HEK293 (cell line): ENCODE measurements around the gene AP3B1.

Experiments
- CTCF ChIA-PET: fragments of 350-600 bp; formaldehyde crosslinking; extraction: SDS; loops from one replicate; lab custom pipeline; 2021; ENCODE audit warnings: antibody characterized with exemption; lab: Yijun Ruan, JAX
- POLR2A ChIA-PET: fragments of 300-600 bp; formaldehyde crosslinking; extraction: SDS; loops from one replicate; lab custom pipeline; 2020; ENCODE audit warnings: antibody characterized with exemption, inconsistent platforms; lab: Yijun Ruan, JAX
- H3K27ac ChIP-seq: fragments of 200-500 bp; sonication (Bioruptor generic); 2 replicates; pipeline ENCODE4 v1.5.1; 2014; ENCODE audit warnings: low read depth, low read length, control low read depth, inconsistent platforms; ENCODE audit errors: extremely low read depth
- H3K36me3 ChIP-seq, 2 experiments: fragments of 200-500 bp in 1 of 2; sonication (Bioruptor generic) in 1 of 2; 1 replicate in 1 of 2; 2 replicates in 1 of 2; pipeline ENCODE4 v1.5.1; 2014 to 2017; ENCODE audit warnings: inconsistent platforms in 2 of 2, low read length in 2 of 2; ENCODE audit not compliant: control insufficient read depth in 2 of 2, insufficient read depth in 1 of 2
- H3K4me1 ChIP-seq: fragments of 200-500 bp; sonication (Bioruptor generic); 2 replicates; pipeline ENCODE4 v1.5.1; 2014; ENCODE audit warnings: mild to moderate bottlenecking, low read length, inconsistent platforms; ENCODE audit not compliant: control insufficient read depth, insufficient read depth
- H3K4me3 ChIP-seq: 2 replicates; pipeline ENCODE4 v1.5.1; 2011; ENCODE audit warnings: low read depth, mild to moderate bottlenecking, control low read depth, low read length, moderate library complexity
- H3K9me3 ChIP-seq: fragments of 200-500 bp; sonication (Bioruptor generic); 2 replicates; pipeline ENCODE4 v1.5.1; 2014; ENCODE audit warnings: low read depth, low read length, inconsistent platforms; ENCODE audit not compliant: control insufficient read depth, insufficient read depth
- HOXA7 ChIP-seq: sonication (generic); formaldehyde crosslinking; IDR thresholded peaks from 2 replicates; pipeline ENCODE4 v1.8.1; 2022; ENCODE audit warnings: missing genetic modification reagents, borderline replicate concordance
- KLF8 ChIP-seq: fragments of 450-650 bp; formaldehyde crosslinking; IDR thresholded peaks from 2 replicates; pipeline ENCODE4 v1.5.1; 2016; ENCODE audit warnings: missing biosample characterization, missing genetic modification characterization
- ZFHX2 ChIP-seq: fragments of 450-650 bp; formaldehyde crosslinking; conservative IDR thresholded peaks from 2 replicates; pipeline ENCODE4 v1.5.1; 2016; ENCODE audit warnings: missing biosample characterization, missing genetic modification characterization
- ZFP41 ChIP-seq: fragments of 450-650 bp; formaldehyde crosslinking; IDR thresholded peaks from 2 replicates; pipeline ENCODE4 v1.5.1; 2016; ENCODE audit warnings: missing biosample characterization, missing genetic modification characterization, borderline replicate concordance
- ZFP69B ChIP-seq: fragments of 450-650 bp; formaldehyde crosslinking; IDR thresholded peaks from 2 replicates; pipeline ENCODE4 v1.5.1; 2016; ENCODE audit warnings: missing biosample characterization, missing genetic modification characterization
- ZNF112 ChIP-seq: fragments of 450-650 bp; formaldehyde crosslinking; IDR thresholded peaks from 2 replicates; pipeline ENCODE4 v1.5.0; 2017; ENCODE audit warnings: missing biosample characterization, missing genetic modification characterization
- ZNF140 ChIP-seq: fragments of 450-650 bp; formaldehyde crosslinking; IDR thresholded peaks from 2 replicates; pipeline ENCODE4 v1.5.1; 2016; ENCODE audit warnings: missing biosample characterization, missing genetic modification characterization
- ZNF146 ChIP-seq: fragments of 450-650 bp; formaldehyde crosslinking; IDR thresholded peaks from 2 replicates; pipeline ENCODE4 v1.5.1; 2016; ENCODE audit warnings: missing biosample characterization, missing genetic modification characterization
- ZNF239 ChIP-seq: fragments of 450-650 bp; formaldehyde crosslinking; IDR thresholded peaks from 2 replicates; pipeline ENCODE4 v1.5.1; 2016; ENCODE audit warnings: missing biosample characterization, missing genetic modification characterization
- ZNF248 ChIP-seq: fragments of 450-650 bp; formaldehyde crosslinking; IDR thresholded peaks from 2 replicates; pipeline ENCODE4 v1.5.1; 2017; ENCODE audit warnings: missing biosample characterization, missing genetic modification characterization
- ZNF266 ChIP-seq: fragments of 450-650 bp; formaldehyde crosslinking; IDR thresholded peaks from 2 replicates; pipeline ENCODE4 v1.5.1; 2016; ENCODE audit warnings: missing biosample characterization, missing genetic modification characterization, low read depth
- ZNF324 ChIP-seq: fragments of 450-650 bp; formaldehyde crosslinking; IDR thresholded peaks from 2 replicates; pipeline ENCODE4 v1.5.1; 2016; ENCODE audit warnings: missing biosample characterization, missing genetic modification characterization
- ZNF354C ChIP-seq: fragments of 450-650 bp; formaldehyde crosslinking; IDR thresholded peaks from 2 replicates; pipeline ENCODE4 v1.5.1; 2016; ENCODE audit warnings: missing biosample characterization, missing genetic modification characterization, low read depth, borderline replicate concordance
- ZNF473 ChIP-seq: fragments of 450-650 bp; formaldehyde crosslinking; IDR thresholded peaks from 2 replicates; pipeline ENCODE4 v1.5.1; 2017; ENCODE audit warnings: missing biosample characterization, missing genetic modification characterization
- ZNF555 ChIP-seq: fragments of 450-650 bp; formaldehyde crosslinking; conservative IDR thresholded peaks from 2 replicates; pipeline ENCODE4 v1.5.1; 2017; ENCODE audit warnings: missing biosample characterization, mild to moderate bottlenecking, missing genetic modification characterization, inconsistent platforms
- ZNF837 ChIP-seq: fragments of 450-650 bp; formaldehyde crosslinking; IDR thresholded peaks from 2 replicates; pipeline ENCODE4 v1.5.1; 2016; ENCODE audit warnings: missing biosample characterization, missing genetic modification characterization
- ZNF843 ChIP-seq: fragments of 450-650 bp; formaldehyde crosslinking; IDR thresholded peaks from 2 replicates; pipeline ENCODE4 v1.5.1; 2016; ENCODE audit warnings: missing biosample characterization, missing genetic modification characterization
- TF ChIP-seq, protein P1 (sequence below): fragments of 450-650 bp; formaldehyde crosslinking; IDR thresholded peaks from 2 replicates; pipeline ENCODE4 v1.5.1; 2016; ENCODE audit warnings: missing biosample characterization, missing genetic modification characterization
- TF ChIP-seq, protein P2 (sequence below): fragments of 450-650 bp; formaldehyde crosslinking; IDR thresholded peaks from 2 replicates; pipeline ENCODE4; 2016; ENCODE audit warnings: missing biosample characterization, missing genetic modification characterization
- TF ChIP-seq, protein P3 (sequence below): fragments of 450-650 bp; formaldehyde crosslinking; IDR thresholded peaks from 2 replicates; pipeline ENCODE4 v1.5.1; 2017; ENCODE audit warnings: missing biosample characterization, missing genetic modification characterization
- TF ChIP-seq, protein P4 (sequence below): fragments of 450-650 bp; formaldehyde crosslinking; IDR thresholded peaks from 2 replicates; pipeline ENCODE4 v1.5.1; 2017; ENCODE audit warnings: missing biosample characterization, missing genetic modification characterization

The AP3B1 gene

DNA sequence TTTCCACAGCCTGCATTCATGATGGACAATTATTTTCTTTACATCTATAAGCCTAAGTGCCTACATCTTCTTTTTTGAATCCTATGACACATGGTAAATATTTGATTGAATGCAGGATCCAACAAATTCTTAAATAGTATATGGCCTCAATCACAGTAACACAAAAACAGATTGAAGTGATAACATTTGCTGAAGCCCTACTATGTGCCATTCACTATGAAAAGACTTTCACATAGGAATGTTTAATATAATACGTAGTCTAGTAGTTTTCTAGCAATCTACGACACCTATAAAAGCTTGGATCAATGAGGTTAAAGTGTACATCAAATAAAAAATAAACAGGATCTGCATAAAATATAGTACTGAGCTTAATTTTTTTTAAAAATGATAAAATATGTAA, 231.0 kb downstream of the AP3B1 start:
- ChIA-PET CTCF (interaction anchor here (0.8 kb wide), 1 partner anchor 199 kb away, joined by 3 read pairs; no protein-coding TSS in a partner anchor), POLR2A (no interaction called here)
- H3K27ac ChIP-seq, result no peak overlapping the region

DNA sequence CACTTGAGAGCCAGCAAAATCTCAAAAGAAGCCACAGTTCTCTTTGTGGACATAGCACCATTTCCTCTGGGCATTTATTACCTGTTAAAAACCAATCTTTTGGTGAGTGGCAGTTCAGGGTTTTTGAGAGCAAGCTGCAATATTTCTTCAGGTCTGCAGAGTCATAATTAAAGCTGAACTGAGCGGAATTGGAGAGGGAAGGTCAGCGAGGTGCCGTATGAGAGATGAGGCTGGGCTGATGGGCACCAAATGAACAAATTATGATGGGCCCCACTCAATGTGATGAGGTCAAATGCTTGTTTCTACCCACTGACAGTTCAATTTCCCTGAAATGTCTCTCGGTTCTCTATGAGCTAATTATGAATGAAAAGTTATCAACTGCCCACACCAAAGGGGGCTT, 231.9 kb downstream of the AP3B1 start:
- H3K36me3 ChIP-seq, result no peaks in the 10 kb centered on the region
- no peaks in the 10 kb centered on the region for H3K9me3 ChIP-seq
- H3K4me1 ChIP-seq, result peaks cover 6% of the 10 kb centered on the region
- no peak overlapping the region for H3K4me3 ChIP-seq
- no peak overlapping the region for H3K27ac ChIP-seq
- TF ChIP-seq ZFP69B (tag by site-specific recombination) (0 out of 2 replicates have a peak, but pooled peaks have one; percentile 32), ZNF266 (tag by site-specific recombination) (no peak), ZNF555 (tag by site-specific recombination) (no peak), ZNF837 (no peak), ZNF146 (no peak), ZNF473 (tag by site-specific recombination) (no peak), ZFP41 (no peak), ZNF239 (tag by site-specific recombination) (no peak), ZNF140 (tag by site-specific recombination) (peak; percentile 92; the same call in 1 of the 2 replicates), HOXA7 (no peak), ZNF248 (tag by site-specific recombination) (no peak), KLF8 (tag by site-specific recombination) (no peak), ZNF112 (tag by site-specific recombination) (no peak), ZNF354C (tag by site-specific recombination) (no peak)
- TF ChIP-seq, protein P1, sequence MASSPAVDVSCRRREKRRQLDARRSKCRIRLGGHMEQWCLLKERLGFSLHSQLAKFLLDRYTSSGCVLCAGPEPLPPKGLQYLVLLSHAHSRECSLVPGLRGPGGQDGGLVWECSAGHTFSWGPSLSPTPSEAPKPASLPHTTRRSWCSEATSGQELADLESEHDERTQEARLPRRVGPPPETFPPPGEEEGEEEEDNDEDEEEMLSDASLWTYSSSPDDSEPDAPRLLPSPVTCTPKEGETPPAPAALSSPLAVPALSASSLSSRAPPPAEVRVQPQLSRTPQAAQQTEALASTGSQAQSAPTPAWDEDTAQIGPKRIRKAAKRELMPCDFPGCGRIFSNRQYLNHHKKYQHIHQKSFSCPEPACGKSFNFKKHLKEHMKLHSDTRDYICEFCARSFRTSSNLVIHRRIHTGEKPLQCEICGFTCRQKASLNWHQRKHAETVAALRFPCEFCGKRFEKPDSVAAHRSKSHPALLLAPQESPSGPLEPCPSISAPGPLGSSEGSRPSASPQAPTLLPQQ, result peak; percentile 58
- TF ChIP-seq, protein P2, sequence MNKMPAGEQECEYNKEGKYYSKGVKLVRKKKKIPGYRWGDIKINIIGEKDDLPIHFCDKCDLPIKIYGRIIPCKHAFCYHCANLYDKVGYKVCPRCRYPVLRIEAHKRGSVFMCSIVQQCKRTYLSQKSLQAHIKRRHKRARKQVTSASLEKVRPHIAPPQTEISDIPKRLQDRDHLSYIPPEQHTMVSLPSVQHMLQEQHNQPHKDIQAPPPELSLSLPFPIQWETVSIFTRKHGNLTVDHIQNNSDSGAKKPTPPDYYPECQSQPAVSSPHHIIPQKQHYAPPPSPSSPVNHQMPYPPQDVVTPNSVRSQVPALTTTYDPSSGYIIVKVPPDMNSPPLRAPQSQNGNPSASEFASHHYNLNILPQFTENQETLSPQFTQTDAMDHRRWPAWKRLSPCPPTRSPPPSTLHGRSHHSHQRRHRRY, result no peak
- TF ChIP-seq, protein P3, sequence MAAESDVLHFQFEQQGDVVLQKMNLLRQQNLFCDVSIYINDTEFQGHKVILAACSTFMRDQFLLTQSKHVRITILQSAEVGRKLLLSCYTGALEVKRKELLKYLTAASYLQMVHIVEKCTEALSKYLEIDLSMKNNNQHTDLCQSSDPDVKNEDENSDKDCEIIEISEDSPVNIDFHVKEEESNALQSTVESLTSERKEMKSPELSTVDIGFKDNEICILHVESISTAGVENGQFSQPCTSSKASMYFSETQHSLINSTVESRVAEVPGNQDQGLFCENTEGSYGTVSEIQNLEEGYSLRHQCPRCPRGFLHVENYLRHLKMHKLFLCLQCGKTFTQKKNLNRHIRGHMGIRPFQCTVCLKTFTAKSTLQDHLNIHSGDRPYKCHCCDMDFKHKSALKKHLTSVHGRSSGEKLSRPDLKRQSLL (tag by site-specific recombination), result no peak
- POLR2A ChIA-PET, result no interaction called here
- CTCF ChIA-PET, result interaction anchor here (0.8 to 2.2 kb wide), 3 partner anchors 9 to 198 kb away, joined by 3 to 5 read pairs (median 3); no protein-coding TSS in a partner anchor

More for the DNA sequence above, 231.0 kb downstream of the AP3B1 start:
- no peak overlapping the region for H3K4me3 ChIP-seq
- H3K4me1 ChIP-seq, result peaks cover 6% of the 10 kb centered on the region
- no peaks in the 10 kb centered on the region for H3K9me3 ChIP-seq
- H3K36me3 ChIP-seq, result no peaks in the 10 kb centered on the region
- TF ChIP-seq ZNF324 (tag by site-specific recombination) (no peak), ZFHX2 (tag by site-specific recombination) (no peak), ZNF843 (tag by site-specific recombination) (no peak), HOXA7 (no peak)
- TF ChIP-seq, all 188 proteins: peak for 0

DNA sequence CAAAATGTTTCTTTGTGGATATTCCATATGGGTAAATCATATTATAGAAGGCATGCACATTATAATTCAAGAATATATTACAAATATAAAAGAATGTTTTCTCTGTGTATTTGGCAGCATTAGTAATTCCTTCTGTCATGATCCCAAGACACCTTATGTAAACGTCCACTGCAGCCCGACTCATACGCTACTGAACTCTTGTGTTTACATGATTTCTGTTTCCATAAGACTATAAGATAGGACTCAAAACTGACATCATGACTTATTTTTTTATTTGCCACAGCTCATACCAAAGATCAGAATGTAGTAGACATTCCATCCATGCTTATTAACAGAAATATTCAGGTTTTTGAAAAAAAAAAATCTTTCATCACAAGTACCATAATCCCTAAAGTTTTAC, 234.1 kb downstream of the AP3B1 start:
- ChIA-PET POLR2A (no interaction called here), CTCF (no interaction called here)
- Histone ChIP-seq H3K36me3 (no peaks in the 10 kb centered on the region), H3K4me1 (peaks cover 6% of the 10 kb centered on the region), H3K9me3 (no peaks in the 10 kb centered on the region), H3K27ac (no peak overlapping the region), H3K4me3 (no peak overlapping the region)
- TF ChIP-seq, protein P4, sequence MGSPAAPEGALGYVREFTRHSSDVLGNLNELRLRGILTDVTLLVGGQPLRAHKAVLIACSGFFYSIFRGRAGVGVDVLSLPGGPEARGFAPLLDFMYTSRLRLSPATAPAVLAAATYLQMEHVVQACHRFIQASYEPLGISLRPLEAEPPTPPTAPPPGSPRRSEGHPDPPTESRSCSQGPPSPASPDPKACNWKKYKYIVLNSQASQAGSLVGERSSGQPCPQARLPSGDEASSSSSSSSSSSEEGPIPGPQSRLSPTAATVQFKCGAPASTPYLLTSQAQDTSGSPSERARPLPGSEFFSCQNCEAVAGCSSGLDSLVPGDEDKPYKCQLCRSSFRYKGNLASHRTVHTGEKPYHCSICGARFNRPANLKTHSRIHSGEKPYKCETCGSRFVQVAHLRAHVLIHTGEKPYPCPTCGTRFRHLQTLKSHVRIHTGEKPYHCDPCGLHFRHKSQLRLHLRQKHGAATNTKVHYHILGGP (tag by site-specific recombination), result 0 out of 2 replicates have a peak, but pooled peaks have one; percentile 12
- TF ChIP-seq ZNF248 (tag by site-specific recombination), result no peak
